Lower lobe of right lung (tissue), 2 donors: ENCODE results near the gene C8A. TPM values are rescaled to one million over a fixed set of nuclear protein-coding genes. Genes with fewer than 3 reads are reported as not detected.

Source experiments
- ATAC-seq, 2 donors: fragments of 200-7000 bp; cut with Tn5 transposase; one replicate each; pipeline ENCODE4 v1.9.1; 2020 to 2022; ENCODE audit warnings: mild to moderate bottlenecking in 2 of 2, moderate library complexity in 2 of 2
- DNase-seq: peaks from one replicate; pipeline ENCODE4 v3.0.0-alpha.2; 2020
- H3K27ac ChIP-seq: fragments of 200-600 bp; one replicate; pipeline ENCODE4 v1.8.0; 2022
- H3K27me3 ChIP-seq: fragments of 200-600 bp; one replicate; pipeline ENCODE4 v1.8.0; 2022; ENCODE audit warnings: low read depth
- H3K36me3 ChIP-seq: fragments of 200-600 bp; one replicate; pipeline ENCODE4 v1.8.0; 2022; ENCODE audit warnings: mild to moderate bottlenecking
- H3K4me1 ChIP-seq: fragments of 200-600 bp; one replicate; pipeline ENCODE4 v1.8.0; 2022
- H3K4me3 ChIP-seq: fragments of 200-600 bp; one replicate; pipeline ENCODE4 v1.8.0; 2022; ENCODE audit warnings: mild to moderate bottlenecking
- H3K9me3 ChIP-seq: fragments of 200-600 bp; one replicate; pipeline ENCODE4 v1.8.0; 2022
- CTCF ChIP-seq: fragments of 200-600 bp; IDR thresholded peaks from one replicate; pipeline ENCODE4 v1.8.0; 2022; ENCODE audit warnings: antibody characterized with exemption, mild to moderate bottlenecking
- intact Hi-C: fragments of 100-400 bp; cut with DNase I; formaldehyde crosslinking; loops from one replicate; pipeline ENCODE4 v1.11.0; 2022
- total RNA-seq: library from RNA; stranded (reverse); fragmentation: NEBNext Ultra II Directional; extraction: Animal tissue kit (Norgen Biotek cat#: 25700); gene quantifications from one replicate; pipeline ENCODE4 v1.2.1, GENCODE V29; 2021
- donor health status: DM: no; HTN: yes; CAD: no; lungs with severe emphysema.

C8A gene
- total RNA-seq, 1 donor from 2014 or later, result not detected

- no peaks in the 10 kb centered on the region for H3K4me1 ChIP-seq
- intact Hi-C loops, result no loop called here
- H3K27me3 ChIP-seq, result no peaks in the 10 kb centered on the region
- no peaks in the 10 kb centered on the region for H3K9me3 ChIP-seq
- no peaks in the 10 kb centered on the region for H3K36me3 ChIP-seq
- H3K27ac ChIP-seq, result no peak overlapping the region
- no peak overlapping the region for H3K4me3 ChIP-seq
- TF ChIP-seq CTCF, result no peak
- DNase-seq, result no peak
- peak in 1 of 2 donors; percentile 27 for ATAC-seq
Measured at GRCh38 chr1:56837244-56837939, 17.2 kb upstream of the C8A start.

GRCh38 chr1:56838759-56839158, 15.8 kb upstream of the C8A start:
- no peak overlapping the region for H3K27ac ChIP-seq

GRCh38 chr1:56843544-56843943, 11.1 kb upstream of the C8A start:
- no peak overlapping the region for H3K27ac ChIP-seq
- H3K36me3 ChIP-seq, result no peaks in the 10 kb centered on the region
- H3K27me3 ChIP-seq, result no peaks in the 10 kb centered on the region
- TF ChIP-seq CTCF, result no peak
- DNase-seq (no peak), ATAC-seq (no peak)
- no peak overlapping the region for H3K4me3 ChIP-seq
- H3K4me1 ChIP-seq, result no peaks in the 10 kb centered on the region
- no peaks in the 10 kb centered on the region for H3K9me3 ChIP-seq
- intact Hi-C loops, result no loop called here

More at GRCh38 chr1:56838759-56839158, 15.8 kb upstream of the C8A start:
- intact Hi-C loops, result no loop called here
- H3K36me3 ChIP-seq, result no peaks in the 10 kb centered on the region
- no peaks in the 10 kb centered on the region for H3K27me3 ChIP-seq
- DNase-seq, result no peak
- H3K4me1 ChIP-seq, result no peaks in the 10 kb centered on the region
- no peaks in the 10 kb centered on the region for H3K9me3 ChIP-seq
- H3K4me3 ChIP-seq, result no peak overlapping the region
- TF ChIP-seq CTCF, result no peak
- ATAC-seq, result peak in 1 of 2 donors; percentile 19

- TF ChIP-seq CTCF, result no peak
- Histone ChIP-seq H3K4me1 (no peaks in the 10 kb centered on the region), H3K36me3 (no peaks in the 10 kb centered on the region), H3K27me3 (no peaks in the 10 kb centered on the region), H3K27ac (no peak overlapping the region), H3K9me3 (no peaks in the 10 kb centered on the region), H3K4me3 (no peak overlapping the region)
- intact Hi-C loops, result no loop called here
- DNase-seq (no peak), ATAC-seq (no peak)
Measured at GRCh38 chr1:56844545-56845136, 10.0 kb upstream of the C8A start.

- no peak for DNase-seq
- TF ChIP-seq CTCF, result no peak
- no peak overlapping the region for H3K4me3 ChIP-seq
- intact Hi-C loops, result no loop called here
- ATAC-seq, result no peak
- no peak overlapping the region for H3K27ac ChIP-seq
- H3K36me3 ChIP-seq, result no peaks in the 10 kb centered on the region
- no peaks in the 10 kb centered on the region for H3K27me3 ChIP-seq
- no peaks in the 10 kb centered on the region for H3K4me1 ChIP-seq
- no peaks in the 10 kb centered on the region for H3K9me3 ChIP-seq
Measured at GRCh38 chr1:56845343-56845742, 9.3 kb upstream of the C8A start.
